ENCODE results near the gene MGAM2.

The MGAM2 gene

GRCh38 chr7:142177869-142178268 lies 66.4 kb downstream of the MGAM2 start:
- H3K27ac ChIP-seq, result no peak overlapping the region
- TF ChIP-seq ZFX (IDR thresholded peaks at IDR 0.05) (no peak), CTCF (conservative IDR thresholded peaks at IDR 0.05) (no peak)

- no peak overlapping the region for H3K27ac ChIP-seq
- no peak for TF ChIP-seq CTCF (conservative IDR thresholded peaks at IDR 0.05)
- TF ChIP-seq ZFX (IDR thresholded peaks at IDR 0.05), result no peak
Observed at GRCh38 chr7:142180426-142180825, 68.9 kb downstream of the MGAM2 start.

- no peak overlapping the region for H3K27ac ChIP-seq
- TF ChIP-seq ZFX (IDR thresholded peaks at IDR 0.05) (no peak), CTCF (conservative IDR thresholded peaks at IDR 0.05) (no peak)
Observed at GRCh38 chr7:142181211-142181610, 69.7 kb downstream of the MGAM2 start.

- no peak overlapping the region for H3K27ac ChIP-seq
- no peak for TF ChIP-seq ZFX (IDR thresholded peaks at IDR 0.05)
Observed at GRCh38 chr7:142181966-142182365, 70.4 kb downstream of the MGAM2 start.

GRCh38 chr7:142185069-142185468 lies 73.6 kb downstream of the MGAM2 start:
- no peak overlapping the region for H3K27ac ChIP-seq
- TF ChIP-seq CTCF (conservative IDR thresholded peaks at IDR 0.05) (no peak), ZFX (IDR thresholded peaks at IDR 0.05) (no peak)

GRCh38 chr7:142185801-142186200 lies 74.3 kb downstream of the MGAM2 start:
- H3K27ac ChIP-seq, result no peak overlapping the region
- no peak for TF ChIP-seq CTCF (conservative IDR thresholded peaks at IDR 0.05)
- TF ChIP-seq ZFX (IDR thresholded peaks at IDR 0.05), result no peak

GRCh38 chr7:142188154-142188553 lies 76.6 kb downstream of the MGAM2 start:
- H3K27ac ChIP-seq, result no peak overlapping the region
- TF ChIP-seq CTCF (conservative IDR thresholded peaks at IDR 0.05) (no peak), ZFX (IDR thresholded peaks at IDR 0.05) (no peak)

GRCh38 chr7:142188846-142189245 lies 77.3 kb downstream of the MGAM2 start:
- TF ChIP-seq CTCF (conservative IDR thresholded peaks at IDR 0.05) (peak; percentile 67), ZFX (IDR thresholded peaks at IDR 0.05) (no peak)
- no peak overlapping the region for H3K27ac ChIP-seq
